Endothelial cell of umbilical vein (primary cell): Measurements from ENCODE around the gene ATF1. TPM values are rescaled to one million over a fixed set of nuclear protein-coding genes. Genes with fewer than 3 reads are reported as not detected.

Experiments
- Bru-seq: library from RNA; stranded (reverse); fragments of 400-500 nt; gene quantifications from one replicate; lab custom pipeline; 2021; lab: Mats Ljungman, UMichigan
- BruChase-seq, 2 experiments: library from RNA; stranded (reverse); fragments of 400-500 nt; gene quantifications; one replicate each; lab custom pipeline; 2021; lab: Mats Ljungman, UMichigan
- BruUV-seq: library from RNA; stranded (reverse); fragments of 400-500 nt; replicated peaks from 2 replicates; lab custom pipeline; 2021; lab: Mats Ljungman, UMichigan
- CTCF ChIA-PET: fragments of 300-600, 350-600 bp; sonication (Branson Sonifier 250); formaldehyde crosslinking; loops from one replicate; lab custom pipeline; 2021; ENCODE audit warnings: antibody characterized with exemption, inconsistent platforms; lab: Charles Lee
- POLR2A ChIA-PET: fragments of 300-600, 350-600 bp; sonication (Branson Sonifier 250); formaldehyde crosslinking; loops from one replicate; lab custom pipeline; 2021; ENCODE audit warnings: antibody characterized with exemption, inconsistent platforms; lab: Charles Lee
- DNase-seq: peaks from one replicate; pipeline ENCODE4 v3.0.0-alpha.2; 2011; ENCODE audit warnings: low read depth, low spot score
- FAIRE-seq: peaks from 2 replicates; lab custom pipeline; 2011; peaks lifted over from hg19 to GRCh38; lab: Jason Lieb, UNC
- H2AFZ ChIP-seq: 2 replicates; pipeline ENCODE4 v1.6.0; 2012; ENCODE audit warnings: low read depth, low read length, control low read depth, inconsistent platforms
- H3K27ac ChIP-seq: 2 replicates; pipeline ENCODE4 v1.5.1; 2011; ENCODE audit warnings: low read depth, mild to moderate bottlenecking, control low read depth, low read length, moderate library complexity; ENCODE audit not compliant: insufficient read depth
- H3K27me3 ChIP-seq, 2 experiments: 2 replicates each; pipeline versions ENCODE4 v1.6.0 to v1.6.1; 2011; ENCODE audit warnings: low read length in 2 of 2, mixed read lengths in 1 of 2; ENCODE audit not compliant: control insufficient read depth in 2 of 2, insufficient read depth in 2 of 2
- H3K36me3 ChIP-seq, 2 experiments: 2 replicates in 1 of 2; 3 replicates in 1 of 2; pipeline ENCODE4 v1.5.1; 2011; ENCODE audit warnings: low read length in 2 of 2, mild to moderate bottlenecking in 1 of 2, moderate library complexity in 1 of 2; ENCODE audit not compliant: control insufficient read depth in 2 of 2, insufficient read depth in 2 of 2; ENCODE audit errors: extremely low read depth in 1 of 2
- H3K4me1 ChIP-seq: 3 replicates; pipeline ENCODE4 v1.5.1; 2011; ENCODE audit warnings: mild to moderate bottlenecking, low read length; ENCODE audit not compliant: control insufficient read depth, insufficient read depth; ENCODE audit errors: extremely low read depth
- H3K4me2 ChIP-seq: 2 replicates; pipeline ENCODE4 v1.6.1; 2011; ENCODE audit warnings: low read length, control low read depth, mixed read lengths; ENCODE audit not compliant: insufficient read depth
- H3K4me3 ChIP-seq, 3 experiments: fragments of 200-600 bp in 1 of 3; sonication (generic), shearing (Covaris generic) in 1 of 3; replicated peaks in 1 of 3; 2 replicates each; pipeline ENCODE4 v1.5.1; 2011 to 2016; ENCODE audit warnings: control low read depth in 3 of 3, low read length in 3 of 3, mild to moderate bottlenecking in 2 of 3, inconsistent platforms in 1 of 3, low read depth in 1 of 3, moderate library complexity in 1 of 3; ENCODE audit not compliant: insufficient read depth in 1 of 3
- H3K79me2 ChIP-seq: 2 replicates; pipeline ENCODE4 v1.6.0; 2012; ENCODE audit warnings: low read length, inconsistent platforms; ENCODE audit not compliant: control insufficient read depth, insufficient read depth
- H3K9ac ChIP-seq: replicated peaks from 2 replicates; pipeline ENCODE3; 2011; ENCODE audit warnings: low read length, control low read depth; ENCODE audit not compliant: insufficient read depth; ENCODE audit errors: extremely low read depth
- H3K9me1 ChIP-seq: replicated peaks from 3 replicates; pipeline ENCODE4 v1.6.0; 2011; ENCODE audit warnings: mild to moderate bottlenecking, low read length; ENCODE audit not compliant: control insufficient read depth, insufficient read depth; ENCODE audit errors: extremely low read depth
- H3K9me3 ChIP-seq: replicated peaks from 2 replicates; pipeline ENCODE4 v1.5.1; 2012; ENCODE audit warnings: low read length, inconsistent platforms; ENCODE audit not compliant: control insufficient read depth, insufficient read depth
- H4K20me1 ChIP-seq: replicated peaks from 2 replicates; pipeline ENCODE3; 2011; ENCODE audit warnings: mild to moderate bottlenecking, low read length; ENCODE audit not compliant: control insufficient read depth, insufficient read depth; ENCODE audit errors: extremely low read depth
- EZH2 ChIP-seq: IDR thresholded peaks from 2 replicates; pipeline ENCODE4 v1.6.1; 2012; ENCODE audit warnings: borderline replicate concordance, low read depth, mild to moderate bottlenecking, moderate library complexity, low read length, inconsistent platforms; ENCODE audit not compliant: severe bottlenecking
- FOS ChIP-seq: IDR thresholded peaks from 2 replicates; pipeline ENCODE4 v1.6.1; 2011; ENCODE audit warnings: mild to moderate bottlenecking, low read length, moderate library complexity, borderline replicate concordance; ENCODE audit not compliant: insufficient read depth
- GATA2 ChIP-seq: IDR thresholded peaks from 2 replicates; pipeline ENCODE4 v1.7.0; 2011; ENCODE audit warnings: low read depth, mild to moderate bottlenecking, moderate library complexity, mixed read lengths, low read length; ENCODE audit not compliant: insufficient read length, insufficient read depth
- JUN ChIP-seq: IDR thresholded peaks from 2 replicates; pipeline ENCODE4 v1.6.1; 2011; ENCODE audit warnings: borderline replicate concordance, low read depth; ENCODE audit not compliant: insufficient read length, insufficient read depth
- MAX ChIP-seq: IDR thresholded peaks from 2 replicates; pipeline ENCODE4 v1.6.1; 2011; ENCODE audit not compliant: insufficient read depth, insufficient read length
- MYC ChIP-seq: IDR thresholded peaks from one replicate; pipeline ENCODE4 v1.6.1; 2011; ENCODE audit warnings: mild to moderate bottlenecking, low read depth, low read length
- POLR2A ChIP-seq: IDR thresholded peaks from 2 replicates; pipeline ENCODE4 v1.6.1; 2012; ENCODE audit warnings: low read depth, mild to moderate bottlenecking, control low read depth, low read length
- POLR2AphosphoS5 ChIP-seq: IDR thresholded peaks from 2 replicates; pipeline ENCODE4 v1.6.1; 2012; ENCODE audit warnings: low read depth, mild to moderate bottlenecking, control low read depth, low read length, moderate library complexity; ENCODE audit not compliant: insufficient read depth
- dilution Hi-C: fragments of 300-500 bp; cut with MboI; formaldehyde crosslinking; loops from one replicate; pipeline ENCODE4 v1.15.0; 2019; ENCODE audit warnings: low sequenced_read_pairs; ENCODE audit not compliant: extremely low pct_ligation_motif_present
- intact Hi-C: fragments of 100-400 bp; cut with micrococcal nuclease; formaldehyde crosslinking; loops from one replicate; pipeline ENCODE4 v1.10.0; 2022
- long read RNA-seq: library from polyadenylated mRNA; stranded (forward); transcript quantifications from one replicate; pipeline ENCODE4 v2.0.0, GENCODE V29; 2021
- polyA minus RNA-seq, 3 experiments: library from RNA; depleted of rRNA, polyadenylated mRNA; stranded (reverse); fragments of >200 nt; gene quantifications; 1 replicate in 1 of 3; 2 replicates in 2 of 3; pipeline ENCODE4 v1.2.3, GENCODE V29; 2011
- polyA plus RNA-seq, 4 experiments: library from polyadenylated mRNA; depleted of rRNA in 3 of 4; stranded (reverse) in 3 of 4; unstranded in 1 of 4; fragments of >200 nt; gene quantifications; 2 replicates each; pipeline versions ENCODE4 v1.2.1 to v1.2.3, GENCODE V29; 2011 to 2012; ENCODE audit warnings: missing spikeins in 1 of 4
- total RNA-seq: library from RNA; stranded (reverse); gene quantifications from 2 replicates; pipeline ENCODE4 v1.2.3, GENCODE V29; 2021
- TF ChIP-seq, protein P1 (sequence below), 2 donors: IDR thresholded peaks; 1 replicate in 1 of 2; 2 replicates in 1 of 2; pipeline ENCODE4 v1.5.1; 2011; ENCODE audit warnings: low read length in 2 of 2, mild to moderate bottlenecking in 2 of 2, moderate library complexity in 2 of 2, control low read depth in 1 of 2, inconsistent platforms in 1 of 2, low read depth in 1 of 2; ENCODE audit not compliant: insufficient read depth in 1 of 2; ENCODE audit errors: extremely low read depth in 1 of 2

ATF1 gene
- total RNA-seq, result 26.7 and 26.9 TPM in 2 replicates
- polyA plus RNA-seq, result 14.5 and 19.4 TPM in 2 replicates
- 21.6 and 29.5 TPM in 2 replicates for polyA plus RNA-seq (2011; cell fraction: cytosol; rRNA removed)
- 11.7 and 13.2 TPM in 2 replicates for polyA plus RNA-seq (2011; cell fraction: nucleus; rRNA removed)
- polyA plus RNA-seq (2012), result 18.1 and 18.3 TPM in 2 replicates
- polyA minus RNA-seq, result 29.5 and 40.1 TPM in 2 replicates
- 81.9 TPM for polyA minus RNA-seq (2011; cell fraction: cytosol; rRNA and poly(A)+ RNA removed)
- 15.2 and 16.6 TPM in 2 replicates for polyA minus RNA-seq (2011; cell fraction: nucleus; rRNA and poly(A)+ RNA removed)
- Bru-seq, nascent RNA, result percentile 64 among the genes with signal in this experiment
- percentile 60 among the genes with signal in this experiment for BruChase-seq, experiment 1, labeled RNA remaining after a 6-hour chase
- BruChase-seq, experiment 2, labeled RNA remaining after a 2-hour chase, result percentile 63 among the genes with signal in this experiment
- long read RNA-seq, transcript ATF1-201 (7 exons, 2,181 nt), result major isoform, 35 of 44 reads
- long read RNA-seq, partial matches to known transcripts, result 3 of 44 reads
- long read RNA-seq, other reads (novel, unspliced or antisense), result 6 of 44 reads

DNA sequence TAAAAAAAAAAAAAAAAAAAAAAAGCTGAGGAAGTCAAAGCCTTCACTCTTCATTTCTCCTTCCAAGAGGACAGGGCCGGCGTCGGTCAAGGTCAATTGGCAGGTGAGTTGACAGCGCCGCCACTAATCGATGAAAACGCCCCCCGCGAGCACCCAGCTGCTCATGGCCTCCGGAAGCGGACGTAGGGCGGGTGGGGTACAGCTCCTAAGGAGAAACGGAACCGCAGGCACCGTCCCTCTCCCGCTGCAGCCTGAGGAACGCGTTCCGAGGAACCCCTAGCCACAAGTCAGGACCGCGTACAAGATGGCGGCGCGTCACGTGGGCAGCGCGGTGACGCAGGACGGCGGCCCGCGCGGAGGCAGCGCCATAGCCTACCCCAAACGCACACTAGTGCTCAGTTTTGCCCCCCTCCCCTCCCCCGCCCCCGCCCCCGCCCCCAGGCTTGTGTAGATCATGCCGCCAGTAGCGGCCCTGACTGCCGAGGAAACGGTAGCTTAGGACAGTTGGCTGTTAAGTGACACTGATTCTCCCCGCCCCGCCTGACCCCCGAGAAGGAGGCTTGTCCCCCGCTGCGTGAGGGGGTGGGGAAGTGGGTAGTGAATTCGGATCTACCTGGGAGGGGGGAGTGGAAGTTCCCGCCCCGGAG, at the start of gene ATF1:
Gene ATF1, plus strand, starts transcription at position 463 of the 647 bp plus-strand sequence. CDS start 16,045 bp downstream, outside the sequence.
- Histone ChIP-seq H4K20me1 (no peaks in the 10 kb centered on the region), H3K27ac (peak within 1 kb of the TSS; percentile 59), H3K79me2 (peaks cover 32% of the 10 kb centered on the region), H3K9me3 (no peaks in the 10 kb centered on the region), H3K4me2 (peak within 1 kb of the TSS; percentile 94), H3K9me1 (no peaks in the 10 kb centered on the region), H3K36me3 (no peaks in the 10 kb centered on the region), H3K4me1 (peaks cover 11% of the 10 kb centered on the region), H3K27me3 (no peaks in the 10 kb centered on the region), H2AFZ (peak within 1 kb of the TSS; percentile 71), H3K4me3 (peak within 1 kb of the TSS; percentile 56 to 88 (median 61)), H3K9ac (peak within 1 kb of the TSS; percentile 80)
- CTCF ChIA-PET, result interaction anchor here (0.6 to 3.7 kb wide), 10 partner anchors 9 to 653 kb away, joined by 3 to 103 read pairs (median 11); partner anchors contain the start of gene SLC11A2
- POLR2A ChIA-PET, result interaction anchor here (0.6 to 1.5 kb wide), 6 partner anchors 15 to 554 kb away, joined by 3 to 7 read pairs (median 4); partner anchors contain the start of gene POU6F1
- TF ChIP-seq JUN (no peak), FOS (no peak), POLR2A (peak; percentile 91), GATA2 (no peak), POLR2AphosphoS5 (peak; percentile 98), EZH2 (no peak), MYC (peak; percentile 94), MAX (peak; percentile 96)
- TF ChIP-seq, protein P1, sequence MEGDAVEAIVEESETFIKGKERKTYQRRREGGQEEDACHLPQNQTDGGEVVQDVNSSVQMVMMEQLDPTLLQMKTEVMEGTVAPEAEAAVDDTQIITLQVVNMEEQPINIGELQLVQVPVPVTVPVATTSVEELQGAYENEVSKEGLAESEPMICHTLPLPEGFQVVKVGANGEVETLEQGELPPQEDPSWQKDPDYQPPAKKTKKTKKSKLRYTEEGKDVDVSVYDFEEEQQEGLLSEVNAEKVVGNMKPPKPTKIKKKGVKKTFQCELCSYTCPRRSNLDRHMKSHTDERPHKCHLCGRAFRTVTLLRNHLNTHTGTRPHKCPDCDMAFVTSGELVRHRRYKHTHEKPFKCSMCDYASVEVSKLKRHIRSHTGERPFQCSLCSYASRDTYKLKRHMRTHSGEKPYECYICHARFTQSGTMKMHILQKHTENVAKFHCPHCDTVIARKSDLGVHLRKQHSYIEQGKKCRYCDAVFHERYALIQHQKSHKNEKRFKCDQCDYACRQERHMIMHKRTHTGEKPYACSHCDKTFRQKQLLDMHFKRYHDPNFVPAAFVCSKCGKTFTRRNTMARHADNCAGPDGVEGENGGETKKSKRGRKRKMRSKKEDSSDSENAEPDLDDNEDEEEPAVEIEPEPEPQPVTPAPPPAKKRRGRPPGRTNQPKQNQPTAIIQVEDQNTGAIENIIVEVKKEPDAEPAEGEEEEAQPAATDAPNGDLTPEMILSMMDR (IDR thresholded peaks at IDR 0.05; ENCODE audit: extremely low read depth in 1 of 2, insufficient read depth in 1 of 2, low read depth in 1 of 2, low read length in 2 of 2), result no peak
- DNase-seq (peak; percentile 93), FAIRE-seq (peak; percentile 37)
- dilution Hi-C loops (no loop called here), intact Hi-C loops (loop anchor here (1.0 to 10.0 kb wide), 3 partner anchors 23 to 321 kb away; partner anchors contain the start of genes CSRNP2 and SLC11A2)
- BruUV-seq, result no TSS peak
